LNCaP clone FGC (cell line): Measurements from ENCODE around the gene RNMT.

Source experiments
- DNase-seq: peaks from one replicate; pipeline ENCODE4 v3.0.0-alpha.2; 2011; ENCODE audit warnings: low read depth
- H3K4me3 ChIP-seq: 2 replicates; pipeline ENCODE4 v1.5.1; 2011; ENCODE audit warnings: mild to moderate bottlenecking, low read depth, low read length, control low read depth
- TF ChIP-seq, protein P1 (sequence below): IDR thresholded peaks from 2 replicates; pipeline ENCODE4 v1.5.1; 2012; ENCODE audit warnings: mild to moderate bottlenecking; ENCODE audit not compliant: control insufficient read depth, insufficient read depth; ENCODE audit errors: extremely low read depth

RNMT gene

GRCh38 chr18:13762690-13763439 is 36.4 kb downstream of the RNMT start:
- DNase-seq: no peak
- no peak overlapping the region for H3K4me3 ChIP-seq
- TF ChIP-seq, protein P1, sequence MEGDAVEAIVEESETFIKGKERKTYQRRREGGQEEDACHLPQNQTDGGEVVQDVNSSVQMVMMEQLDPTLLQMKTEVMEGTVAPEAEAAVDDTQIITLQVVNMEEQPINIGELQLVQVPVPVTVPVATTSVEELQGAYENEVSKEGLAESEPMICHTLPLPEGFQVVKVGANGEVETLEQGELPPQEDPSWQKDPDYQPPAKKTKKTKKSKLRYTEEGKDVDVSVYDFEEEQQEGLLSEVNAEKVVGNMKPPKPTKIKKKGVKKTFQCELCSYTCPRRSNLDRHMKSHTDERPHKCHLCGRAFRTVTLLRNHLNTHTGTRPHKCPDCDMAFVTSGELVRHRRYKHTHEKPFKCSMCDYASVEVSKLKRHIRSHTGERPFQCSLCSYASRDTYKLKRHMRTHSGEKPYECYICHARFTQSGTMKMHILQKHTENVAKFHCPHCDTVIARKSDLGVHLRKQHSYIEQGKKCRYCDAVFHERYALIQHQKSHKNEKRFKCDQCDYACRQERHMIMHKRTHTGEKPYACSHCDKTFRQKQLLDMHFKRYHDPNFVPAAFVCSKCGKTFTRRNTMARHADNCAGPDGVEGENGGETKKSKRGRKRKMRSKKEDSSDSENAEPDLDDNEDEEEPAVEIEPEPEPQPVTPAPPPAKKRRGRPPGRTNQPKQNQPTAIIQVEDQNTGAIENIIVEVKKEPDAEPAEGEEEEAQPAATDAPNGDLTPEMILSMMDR: no peak

DNA sequence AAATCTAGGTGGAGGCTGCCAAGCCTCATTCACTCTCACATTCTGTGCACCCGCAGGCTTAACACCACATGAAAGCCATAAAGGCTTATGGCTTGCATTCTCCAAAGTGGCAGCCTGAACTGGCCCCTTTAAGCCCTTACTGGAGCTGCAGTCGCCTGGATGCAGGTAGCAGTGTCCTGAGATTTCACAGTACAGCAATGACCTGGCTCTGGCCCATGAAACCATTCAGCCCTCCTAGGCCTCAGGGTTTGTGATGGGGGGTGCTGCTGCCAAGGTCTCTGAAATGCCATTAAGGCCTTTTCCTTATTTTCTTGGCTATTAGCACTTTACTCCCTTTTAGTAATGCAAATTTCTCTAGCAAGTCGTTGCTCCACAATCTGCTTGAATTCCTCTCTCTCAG is 48.6 kb downstream of the RNMT start:
- no peak for DNase-seq
- H3K4me3 ChIP-seq: no peak overlapping the region
- TF ChIP-seq, protein P1: no peak

- no peak overlapping the region for H3K4me3 ChIP-seq
- DNase-seq: no peak
- TF ChIP-seq, protein P1: no peak
These were observed 64.7 kb downstream of the RNMT start for GRCh38 chr18:13791181-13791580.

DNA sequence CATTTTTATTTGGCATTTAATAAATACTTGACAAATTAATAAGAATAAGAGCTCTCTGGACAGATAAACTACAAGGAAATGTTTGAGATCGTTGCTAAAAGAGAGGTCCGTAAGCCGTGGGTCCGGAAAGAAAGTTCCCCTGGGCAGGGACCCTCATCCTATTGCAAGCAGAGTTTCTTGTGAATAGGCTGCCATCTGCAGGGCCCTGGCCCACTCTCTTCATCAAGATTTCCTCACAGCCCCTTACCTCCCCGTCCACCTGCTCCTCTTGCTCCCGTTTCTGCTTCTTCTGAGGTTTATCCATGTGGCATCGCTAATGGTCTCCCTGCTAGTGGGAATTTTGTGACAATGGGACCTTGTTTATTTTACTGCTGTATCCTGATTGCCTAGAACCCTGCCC is 67.3 kb downstream of the RNMT start:
- no peak for DNase-seq
- H3K4me3 ChIP-seq: no peak overlapping the region
- TF ChIP-seq, protein P1: no peak

- H3K4me3 ChIP-seq: no peak overlapping the region
- DNase-seq: no peak
- TF ChIP-seq, protein P1: no peak
These were observed 70.0 kb downstream of the RNMT start for GRCh38 chr18:13796515-13796914.

DNA sequence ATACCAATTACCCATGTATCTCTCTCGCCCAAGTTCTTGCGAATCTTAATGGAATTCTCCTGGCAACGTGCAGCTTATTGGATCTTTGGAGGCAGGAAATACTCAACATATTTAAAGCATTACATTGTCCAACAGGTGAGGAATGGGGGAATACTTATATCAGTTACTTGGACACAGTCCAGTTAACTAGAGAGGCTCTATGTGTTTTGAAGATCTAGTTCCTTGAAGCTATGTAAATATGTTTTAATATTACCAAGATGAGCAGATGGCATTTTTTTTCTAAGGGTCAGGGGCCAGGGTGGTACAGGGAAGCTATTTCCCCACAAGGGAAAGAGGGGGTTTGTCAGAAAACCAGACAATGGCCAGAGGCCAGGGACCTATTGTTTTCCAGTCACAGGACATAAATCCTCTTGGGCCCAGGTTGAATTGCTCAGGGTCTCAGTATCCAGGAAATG is 70.7 kb downstream of the RNMT start:
- DNase-seq: no peak
- TF ChIP-seq, protein P1: no peak
- no peak overlapping the region for H3K4me3 ChIP-seq

GRCh38 chr18:13799396-13799795 is 72.9 kb downstream of the RNMT start:
- no peak for DNase-seq
- TF ChIP-seq, protein P1: no peak
- no peak overlapping the region for H3K4me3 ChIP-seq
